ENCODE data around the gene SNRPD3. TPM values are rescaled to one million over a fixed set of nuclear protein-coding genes. Genes with fewer than 3 reads are reported as not detected.

The SNRPD3 gene
- total and polyA plus RNA-seq, 9 of the 15 experiments (the other 6 are each of a cell fraction or from before 2014, with no cell fraction given): 131 to 366 (median 274) TPM

- FAIRE-seq (no peak), DNase-seq (ENCODE audit: extremely low read depth in 1 of 4, low spot score in 3 of 4) (no peak), ATAC-seq (no peak)
- H3K36me3 ChIP-seq (ENCODE audit: control insufficient read depth, insufficient read depth, low read length): no peaks in the 10 kb centered on the region
- intact Hi-C loops (cut with micrococcal nuclease) (no loop called here), in situ Hi-C loops (cut with MboI) (no loop called here)
- ChIA-PET POLR2A (interaction anchor here (0.7 to 1.1 kb wide), 3 partner anchors 20 to 36 kb away, joined by 3 to 7 read pairs (median 3); partner anchors contain the start of gene GUCD1), CTCF (ENCODE audit: low intra/inter-chr PET ratio) (no interaction called here)
- no peak overlapping the region for H3K4me3 ChIP-seq
- peaks cover 0 to 28% of the 10 kb centered on the region in 2 experiments; a peak in 2 of 5 replicates for H3K4me1 ChIP-seq (replicated peaks in 1 of 2; ENCODE audit: control insufficient read depth in 2 of 2, insufficient read depth in 2 of 2, low read length in 2 of 2)
- 66% methylated on average over 12 of the region's 12 CpGs for WGBS (ENCODE audit: insufficient coverage, low coverage, missing lambda C conversion rate)
- H3K9ac ChIP-seq (ENCODE audit: insufficient read depth in 1 of 2, low read depth in 2 of 2, low read length in 2 of 2): no peak overlapping the region
- no peaks in the 10 kb centered on the region for H3K9me1 ChIP-seq (ENCODE audit: control insufficient read depth, insufficient read depth, low read length)
- H4K20me1 ChIP-seq (replicated peaks; ENCODE audit: control insufficient read depth, insufficient read depth, low read length): no peaks in the 10 kb centered on the region
- no peak overlapping the region for H3K4me2 ChIP-seq (ENCODE audit: insufficient read depth, low read length)
- H3K27me3 ChIP-seq (ENCODE audit: control insufficient read depth in 2 of 2, insufficient read depth in 2 of 2, low read length in 2 of 2): no peaks in the 10 kb centered on the region
- H3K27ac ChIP-seq (ENCODE audit: extremely low read depth, low read depth, low read length): no peak overlapping the region
- H3K79me2 ChIP-seq (ENCODE audit: control insufficient read depth, insufficient read depth, low read length): no peaks in the 10 kb centered on the region
- no TSS peak for BruUV-seq (replicated peaks)
- H2AFZ ChIP-seq (ENCODE audit: low read depth, low read length): no peak overlapping the region
- H3K9me3 ChIP-seq (replicated peaks; ENCODE audit: control insufficient read depth, insufficient read depth, low read depth, low read length): no peaks in the 10 kb centered on the region
- TF ChIP-seq MEF2D (tag; conservative IDR thresholded peaks at IDR 0.05; ENCODE audit: low read depth) (no peak), ZNF146 (CRISPR knock-in tag; IDR thresholded peaks at IDR 0.05; ENCODE audit: unreplicated experiment) (no peak), ZNF232 (CRISPR knock-in tag; IDR thresholded peaks at IDR 0.05) (no peak), NCOA1 (IDR thresholded peaks at IDR 0.05; ENCODE audit: low read depth) (no peak), ARNT (IDR thresholded peaks at IDR 0.05) (no peak), UBTF (IDR thresholded peaks at IDR 0.05; ENCODE audit: borderline replicate concordance in 1 of 2, low read depth in 2 of 2, low read length in 2 of 2) (no peak)
These were observed 34.9 kb downstream of the SNRPD3 start for GRCh38 chr22:24590596-24591173.
